Keratinocyte (primary cell): Measurements from ENCODE around the gene ELF5. TPM values are rescaled to one million over a fixed set of nuclear protein-coding genes. Genes with fewer than 3 reads are reported as not detected.

Experiments used
- DNase-seq: peaks from one replicate; pipeline ENCODE4 v3.0.0-alpha.2; 2011; ENCODE audit warnings: low read depth, missing footprints, low spot score
- FAIRE-seq: peaks from 2 replicates; lab custom pipeline; 2011; peaks lifted over from hg19 to GRCh38; lab: Jason Lieb, UNC
- H2AFZ ChIP-seq: 2 replicates; pipeline ENCODE4 v1.6.0; 2012; ENCODE audit warnings: low read length, control low read depth, inconsistent platforms; ENCODE audit not compliant: control insufficient read depth
- H3K27ac ChIP-seq: 2 replicates; pipeline ENCODE4 v1.5.1; 2011; ENCODE audit warnings: low read length; ENCODE audit not compliant: control insufficient read depth, insufficient read depth
- H3K27me3 ChIP-seq: 3 replicates; pipeline ENCODE4 v1.6.0; 2011; ENCODE audit warnings: low read length; ENCODE audit not compliant: control insufficient read depth, insufficient read depth; ENCODE audit errors: extremely low read depth
- H3K36me3 ChIP-seq, 2 experiments: 2 replicates in 1 of 2; 3 replicates in 1 of 2; pipeline ENCODE4 v1.5.1; 2011; ENCODE audit warnings: low read length in 2 of 2, mild to moderate bottlenecking in 1 of 2; ENCODE audit not compliant: control insufficient read depth in 2 of 2, insufficient read depth in 2 of 2; ENCODE audit errors: extremely low read depth in 1 of 2
- H3K4me1 ChIP-seq: 3 replicates; pipeline ENCODE4 v1.5.1; 2011; ENCODE audit warnings: low read length; ENCODE audit not compliant: control insufficient read depth, insufficient read depth; ENCODE audit errors: extremely low read depth
- H3K4me2 ChIP-seq: 3 replicates; pipeline ENCODE4 v1.6.0; 2011; ENCODE audit warnings: low read depth, low read length; ENCODE audit not compliant: control insufficient read depth, insufficient read depth; ENCODE audit errors: extremely low read depth
- H3K4me3 ChIP-seq, 3 experiments: fragments of 200-600 bp in 1 of 3; sonication (generic) in 1 of 3; 2 replicates in 2 of 3; 3 replicates in 1 of 3; pipeline ENCODE4 v1.5.1; 2011 to 2016; ENCODE audit warnings: low read length in 3 of 3, mild to moderate bottlenecking in 3 of 3, control low read depth in 2 of 3, inconsistent platforms in 1 of 3, low read depth in 1 of 3, mixed read lengths in 1 of 3, mixed run types in 1 of 3, moderate library complexity in 1 of 3; ENCODE audit not compliant: control insufficient read depth in 2 of 3, insufficient read depth in 2 of 3; ENCODE audit errors: extremely low read depth in 1 of 3
- H3K79me2 ChIP-seq: 2 replicates; pipeline ENCODE4 v1.6.0; 2012; ENCODE audit warnings: low read length; ENCODE audit not compliant: control insufficient read depth, insufficient read depth
- H3K9ac ChIP-seq: 3 replicates; pipeline ENCODE4 v1.6.0; 2011; ENCODE audit warnings: low read length; ENCODE audit not compliant: control insufficient read depth, insufficient read depth; ENCODE audit errors: extremely low read depth
- H3K9me1 ChIP-seq: 3 replicates; pipeline ENCODE4 v1.6.0; 2011; ENCODE audit warnings: low read length; ENCODE audit not compliant: control insufficient read depth, insufficient read depth; ENCODE audit errors: extremely low read depth
- H3K9me3 ChIP-seq: 2 replicates; pipeline ENCODE4 v1.5.1; 2012; ENCODE audit warnings: low read depth, low read length; ENCODE audit not compliant: control insufficient read depth
- H4K20me1 ChIP-seq: 3 replicates; pipeline ENCODE4 v1.6.0; 2011; ENCODE audit warnings: low read length; ENCODE audit not compliant: control insufficient read depth, insufficient read depth; ENCODE audit errors: extremely low read depth
- CTCF ChIP-seq, 3 experiments: IDR thresholded peaks in 1 of 3; conservative IDR thresholded peaks in 1 of 3; optimal IDR thresholded peaks in 1 of 3; 2 replicates in 2 of 3; 3 replicates in 1 of 3; pipeline versions ENCODE3 to v1.5.1; 2011; ENCODE audit warnings: low read length in 3 of 3, mild to moderate bottlenecking in 3 of 3, moderate library complexity in 2 of 3, control low read depth in 1 of 3, inconsistent platforms in 1 of 3; ENCODE audit not compliant: insufficient read depth in 2 of 3; ENCODE audit errors: extremely low read depth in 1 of 3
- EZH2 ChIP-seq: IDR thresholded peaks from one replicate; pipeline ENCODE4 v1.6.1; 2012; ENCODE audit warnings: inconsistent platforms, mild to moderate bottlenecking, low read length, moderate library complexity
- dilution Hi-C: fragments of 300-500 bp; cut with MboI; formaldehyde crosslinking; loops from one replicate; pipeline ENCODE4 v1.7.0; 2020; ENCODE audit warnings: low sequenced_read_pairs; ENCODE audit not compliant: extremely low pct_ligation_motif_present
- polyA plus RNA-seq, 5 experiments: library from polyadenylated mRNA; depleted of rRNA in 3 of 5; stranded (reverse) in 3 of 5; stranded (forward) in 1 of 5; unstranded in 1 of 5; fragments of >200 nt; gene quantifications; 1 replicate in 1 of 5; 2 replicates in 3 of 5; 3 replicates in 1 of 5; pipeline versions ENCODE4 v1.2.1 to v1.2.3, GENCODE V29; 2011 to 2012; ENCODE audit warnings: missing spikeins in 2 of 5, low read depth in 1 of 5, low replicate concordance in 1 of 5

ELF5 gene
- polyA plus RNA-seq, 1 donor (not counting 4 experiments of a cell fraction or from before 2014, with no cell fraction given) = not detected

- Histone ChIP-seq H4K20me1 (no peaks in the 10 kb centered on the region), H3K79me2 (no peaks in the 10 kb centered on the region), H3K9me1 (no peaks in the 10 kb centered on the region), H3K36me3 (no peaks in the 10 kb centered on the region), H3K27ac (no peak overlapping the region), H3K4me2 (no peak overlapping the region), H3K27me3 (peaks cover 3% of the 10 kb centered on the region), H2AFZ (no peak overlapping the region), H3K4me1 (no peaks in the 10 kb centered on the region), H3K9ac (no peak overlapping the region), H3K9me3 (no peaks in the 10 kb centered on the region), H3K4me3 (no peak overlapping the region)
- DNase-seq (no peak), FAIRE-seq (no peak)
- dilution Hi-C loops = no loop called here
- no peak for TF ChIP-seq CTCF (optimal IDR thresholded peaks at IDR 0.05 in 1 of 3, IDR thresholded peaks at IDR 0.05 in 1 of 3, conservative IDR thresholded peaks at IDR 0.05 in 1 of 3; ENCODE audit: extremely low read depth in 1 of 3, insufficient read depth in 2 of 3, low read length in 3 of 3)
- no peak for TF ChIP-seq EZH2
Measured at GRCh38 chr11:34501949-34502348, 11.6 kb downstream of the ELF5 start.

- Histone ChIP-seq H4K20me1 (no peaks in the 10 kb centered on the region), H3K27me3 (peaks cover 3% of the 10 kb centered on the region), H3K9me3 (no peaks in the 10 kb centered on the region), H3K4me3 (no peak overlapping the region), H3K4me2 (no peak overlapping the region), H2AFZ (no peak overlapping the region), H3K9me1 (no peaks in the 10 kb centered on the region), H3K79me2 (no peaks in the 10 kb centered on the region), H3K9ac (no peak overlapping the region), H3K4me1 (no peaks in the 10 kb centered on the region), H3K36me3 (no peaks in the 10 kb centered on the region), H3K27ac (no peak overlapping the region)
- FAIRE-seq = no peak
- no peak for DNase-seq
- dilution Hi-C loops = no loop called here
- TF ChIP-seq EZH2 (no peak), CTCF (optimal IDR thresholded peaks at IDR 0.05 in 1 of 3, IDR thresholded peaks at IDR 0.05 in 1 of 3, conservative IDR thresholded peaks at IDR 0.05 in 1 of 3; ENCODE audit: extremely low read depth in 1 of 3, insufficient read depth in 2 of 3, low read length in 3 of 3) (no peak)
Measured at GRCh38 chr11:34501500-34501899, 12.1 kb downstream of the ELF5 start.
